GM18519 (cell line): ENCODE measurements around the gene GALNT6.
"Not testable (repeated sequence)": the region's sequence is repeated elsewhere in the genome, so short reads cannot be mapped to it uniquely, and the experiment has no call there.

Experiments
- ATAC-seq: cut with Tn5 transposase; IDR thresholded peaks from one replicate; pipeline ENCODE4 v1.9.1; 2021; ENCODE audit warnings: mild to moderate bottlenecking, moderate library complexity; ENCODE audit not compliant: unreplicated experiment, low FRiP score

GALNT6 gene

GRCh38 chr12:51326698-51327439 is 64.3 kb downstream of the GALNT6 start:
- ATAC-seq: peak; percentile 47

DNA sequence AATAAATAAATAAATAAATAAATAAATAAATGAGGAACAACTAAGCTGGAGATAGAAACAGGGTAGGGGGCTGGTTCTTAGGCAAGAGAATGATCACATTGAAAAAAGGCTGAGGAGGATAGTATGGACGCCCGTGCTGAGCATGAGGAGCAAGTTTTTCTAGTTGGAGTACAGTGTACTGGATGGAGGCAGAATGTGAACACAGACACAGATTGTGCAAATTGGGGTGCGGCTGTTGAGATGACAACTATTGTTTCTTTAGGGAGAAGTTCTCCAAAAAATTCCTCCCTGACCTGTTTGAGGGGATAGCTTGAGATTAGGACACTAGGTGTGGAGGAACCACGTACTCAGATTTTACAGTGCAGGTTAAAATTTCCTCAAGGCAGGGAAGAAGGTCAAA is 66.3 kb downstream of the GALNT6 start:
- ATAC-seq: no peak

- ATAC-seq: peak; percentile 41
These were observed 67.0 kb downstream of the GALNT6 start, which contains the start of gene BIN2 for GRCh38 chr12:51323966-51324895. Gene BIN2 (minus strand): TSS chr12:51324174. CDS start chr12:51324102, 72 bp downstream.

- ATAC-seq: no peak
These were observed 67.8 kb downstream of the GALNT6 start for GRCh38 chr12:51323317-51323960.

GRCh38 chr12:51322452-51322851 is 68.8 kb downstream of the GALNT6 start:
- ATAC-seq: no peak

GRCh38 chr12:51321882-51322281 is 69.3 kb downstream of the GALNT6 start:
- ATAC-seq: no peak

DNA sequence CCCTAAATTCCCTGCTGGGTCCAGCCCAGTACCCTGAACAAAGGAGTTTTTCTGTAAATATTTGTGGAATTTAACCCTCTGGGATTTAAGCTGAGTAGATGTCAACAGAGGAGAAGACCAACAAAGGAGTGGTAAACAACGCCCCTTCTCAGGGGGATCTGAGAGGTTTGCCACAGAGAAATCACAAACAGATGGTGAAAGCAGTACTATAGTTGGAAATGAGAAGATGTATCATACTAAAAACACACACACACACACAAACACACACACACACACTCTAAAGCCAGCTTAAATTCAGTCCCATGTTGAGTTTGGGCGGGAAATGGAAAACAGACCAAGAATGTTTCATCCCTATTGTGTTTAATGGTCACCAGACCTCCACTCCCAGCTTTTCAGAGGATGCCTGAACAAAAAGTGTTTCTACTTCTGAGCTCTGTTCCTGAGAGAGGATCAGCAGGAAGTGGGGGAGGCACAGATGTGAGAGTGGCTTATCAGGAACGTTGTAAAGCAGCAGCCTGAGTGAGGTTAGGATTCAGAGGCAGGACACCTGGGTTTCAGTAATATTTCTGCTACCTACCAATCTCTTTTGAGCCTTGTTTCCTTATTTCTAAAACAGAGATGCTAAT is 70.4 kb downstream of the GALNT6 start:
- ATAC-seq: no peak

DNA sequence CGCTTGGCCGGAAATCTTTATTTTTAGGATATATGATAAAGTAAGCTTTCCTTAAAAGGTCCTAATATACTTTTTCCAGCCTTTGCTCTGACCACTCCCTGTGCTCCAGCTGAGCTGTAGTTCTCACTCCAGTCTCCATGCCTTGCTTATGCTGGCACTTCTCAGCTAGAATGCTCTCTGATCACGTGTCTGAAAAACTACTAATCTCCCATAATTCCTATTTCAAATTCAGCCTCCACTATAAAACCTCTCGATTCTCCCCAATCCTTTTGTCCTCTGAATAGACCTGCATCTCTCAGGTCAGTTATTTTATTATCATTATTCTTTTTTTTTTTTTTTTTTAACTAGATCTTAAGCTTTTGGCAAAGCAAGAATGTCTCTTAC is 70.9 kb downstream of the GALNT6 start:
- ATAC-seq: no peak

DNA sequence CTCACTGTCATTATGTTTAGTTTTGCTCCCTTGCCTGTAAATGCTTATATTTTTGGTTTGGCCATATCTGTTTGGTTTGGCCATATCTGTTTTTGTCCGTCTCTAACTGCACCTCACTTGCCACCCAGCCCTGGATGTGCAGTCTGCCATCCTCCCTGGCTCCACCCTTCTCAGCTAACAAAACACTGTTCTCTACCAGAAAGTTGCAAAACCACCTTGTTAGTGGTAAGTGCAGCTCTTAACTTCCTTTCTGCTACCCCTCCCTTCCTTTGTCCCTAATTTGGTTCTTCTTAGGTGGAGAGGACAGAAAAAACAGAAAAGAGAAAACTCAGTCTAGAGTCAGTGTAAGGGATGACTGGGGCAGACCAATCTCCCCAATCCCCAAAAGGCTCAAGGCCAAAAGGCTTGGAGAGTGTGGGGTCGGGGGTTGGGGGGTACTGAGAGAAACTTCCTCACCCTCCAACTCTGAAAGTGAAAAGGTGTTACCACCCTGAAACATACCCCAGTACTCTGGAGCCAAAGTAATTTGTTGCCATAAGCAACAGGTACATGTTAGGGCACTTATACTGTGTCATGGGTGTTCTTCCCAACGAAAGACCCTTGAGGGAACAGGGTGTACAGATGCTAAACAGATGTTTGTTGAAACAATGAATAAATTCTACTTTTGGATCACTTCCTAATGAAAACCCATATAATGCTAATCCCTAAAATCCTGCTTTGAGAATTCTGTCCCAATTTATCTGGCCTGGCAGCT is 72.2 kb downstream of the GALNT6 start:
- ATAC-seq: no peak

DNA sequence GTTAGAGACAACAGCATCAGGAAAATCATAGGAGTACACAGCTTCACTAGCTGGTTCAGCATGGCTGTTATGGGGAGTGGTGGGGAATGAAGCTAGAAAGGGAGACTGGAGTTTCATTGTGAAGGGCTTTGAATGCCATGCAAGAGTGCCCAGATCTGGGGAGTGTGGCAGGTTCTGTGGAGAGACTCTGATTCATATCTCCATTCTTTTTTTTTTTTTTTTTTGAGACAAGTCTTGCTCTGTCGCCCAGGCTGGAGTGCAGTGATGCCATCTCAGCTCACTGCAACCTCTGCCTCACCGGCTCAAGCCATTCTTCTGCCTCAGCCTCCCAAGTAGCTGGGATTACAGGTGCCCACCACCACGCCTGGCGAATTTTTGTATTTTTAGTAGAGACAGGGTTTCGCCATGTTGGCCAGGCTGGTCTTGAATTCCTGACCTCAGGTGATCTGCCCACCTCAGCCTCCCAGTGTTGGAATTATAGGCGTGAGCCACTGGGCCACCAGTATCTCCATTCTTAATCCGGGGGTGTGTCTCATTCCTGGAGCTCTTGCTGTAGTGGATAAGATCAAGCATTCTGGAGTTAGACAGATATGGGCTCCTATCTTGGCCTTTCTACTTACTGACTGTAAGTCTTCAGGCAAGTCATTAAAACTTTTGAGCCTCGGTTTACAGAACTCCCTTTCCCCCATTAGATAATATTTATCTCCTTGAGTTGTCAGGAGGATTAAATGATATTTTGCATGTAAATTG is 73.0 kb downstream of the GALNT6 start:
- ATAC-seq: not testable (repeated sequence)

GRCh38 chr12:51311389-51311788 is 79.8 kb downstream of the GALNT6 start:
- ATAC-seq: no peak

DNA sequence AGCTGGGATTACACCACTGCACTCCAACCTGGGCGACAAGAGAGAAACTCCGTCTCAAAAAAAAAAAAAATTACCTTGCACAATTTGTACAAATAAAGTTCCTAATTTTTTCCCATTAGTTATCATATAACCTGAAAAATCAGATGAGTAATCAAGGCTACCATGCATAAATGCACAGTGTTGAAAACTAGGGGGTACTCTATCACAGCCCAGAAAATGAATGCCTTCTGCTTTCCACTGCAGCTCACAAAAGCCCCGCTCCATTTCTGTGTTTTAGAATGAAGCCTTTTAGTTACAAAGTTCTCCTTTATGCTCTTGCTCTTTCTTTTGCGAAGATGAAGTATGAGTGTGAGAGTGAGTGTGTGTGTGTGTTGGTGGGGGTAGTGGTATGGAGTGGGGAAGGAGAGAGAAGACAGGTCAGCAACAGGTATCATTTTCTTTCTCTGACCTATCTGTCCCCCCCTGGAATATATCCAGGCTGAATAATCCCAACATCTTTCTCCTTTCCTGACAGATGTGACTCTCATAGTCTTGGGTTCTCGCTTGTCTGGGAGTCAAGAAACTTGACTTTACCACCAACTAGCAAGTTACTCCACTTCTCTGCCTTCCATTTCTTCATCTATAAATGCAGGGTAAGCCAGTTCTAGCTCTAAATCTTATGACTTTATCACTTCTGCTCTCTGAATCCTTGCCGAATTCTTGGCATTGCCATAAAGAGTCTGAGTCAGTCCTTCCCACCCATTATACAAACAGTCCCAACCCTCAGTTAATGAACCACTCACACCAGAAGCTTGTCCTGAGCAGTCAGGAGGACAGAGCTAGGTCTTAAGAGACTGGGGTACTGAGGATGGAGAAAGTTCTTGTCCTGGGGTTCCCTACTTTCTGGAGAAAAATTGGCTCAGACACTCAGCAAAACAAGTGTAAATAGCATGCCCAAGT is 83.3 kb downstream of the GALNT6 start:
- no peak for ATAC-seq

GRCh38 chr12:51306507-51306906 is 84.7 kb downstream of the GALNT6 start:
- no peak for ATAC-seq
